ENCODE results near the gene WDR27.

The WDR27 gene

DNA sequence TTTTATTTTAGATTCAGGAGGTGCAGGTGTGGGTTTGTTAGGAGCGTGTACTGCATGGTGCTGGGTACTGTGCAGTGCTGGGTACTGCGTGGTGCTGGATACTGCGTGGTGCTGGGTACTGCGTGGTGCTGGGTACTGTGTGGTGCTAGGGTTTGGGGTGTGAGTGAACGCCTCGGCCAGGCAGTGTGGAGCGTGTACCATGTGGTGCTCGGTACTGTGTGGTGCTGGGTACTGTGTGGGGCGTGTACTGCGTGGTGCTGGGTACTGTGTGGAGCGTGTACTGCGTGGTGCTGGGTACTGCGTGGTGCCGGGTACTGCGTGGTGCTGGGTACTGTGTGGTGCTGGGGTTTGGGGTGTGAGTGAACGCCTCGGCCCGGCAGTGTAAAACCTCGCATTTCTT lies 62.9 kb downstream of the WDR27 start:
- H3K9me2 ChIP-seq (ENCODE audit: low read depth, low read length) = no peaks in the 10 kb centered on the region
- H3K79me2 ChIP-seq (ENCODE audit: insufficient read depth, low read length) = no peaks in the 10 kb centered on the region
- H3F3A ChIP-seq (ENCODE audit: insufficient read depth, low read length) = no peaks in the 10 kb centered on the region

DNA sequence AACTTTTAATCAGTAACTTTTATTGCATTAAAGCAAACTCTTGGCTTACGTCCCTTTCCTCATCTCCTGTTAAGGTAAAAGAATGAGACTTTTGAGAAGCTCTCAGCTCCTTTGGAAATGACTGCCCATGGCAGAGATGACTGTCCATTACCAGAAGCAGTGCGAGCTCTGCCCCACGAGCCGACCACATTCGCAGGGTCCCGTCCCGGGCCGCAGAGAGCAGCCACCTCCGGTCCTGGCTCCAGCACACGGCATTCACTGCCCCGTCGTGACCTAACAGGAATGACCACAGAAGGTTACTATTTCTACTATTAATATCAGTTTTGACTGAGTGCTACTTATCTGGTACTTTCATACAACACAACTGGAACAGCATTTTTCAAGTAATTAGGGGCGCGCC lies 63.4 kb downstream of the WDR27 start:
- no peak overlapping the region for H3K4me2 ChIP-seq (ENCODE audit: low read length)

More for the DNA sequence above, 62.9 kb downstream of the WDR27 start:
- Histone ChIP-seq H3K4me2 (ENCODE audit: low read length) (no peak overlapping the region), H4K20me1 (ENCODE audit: insufficient read depth, low read length) (no peaks in the 10 kb centered on the region), H3K9ac (ENCODE audit: low read length) (no peak overlapping the region), H3K4me1 (ENCODE audit: insufficient read depth, low read length, severe bottlenecking) (no peaks in the 10 kb centered on the region), H3K36me3 (ENCODE audit: insufficient read depth, low read length) (peaks cover 14% of the 10 kb centered on the region), H3K9me3 (ENCODE audit: low read length) (no peaks in the 10 kb centered on the region), H3K27ac (ENCODE audit: low read depth, low read length, poor library complexity, severe bottlenecking) (no peak overlapping the region), H3K4me3 (ENCODE audit: low read depth, low read length, poor library complexity, severe bottlenecking) (no peak overlapping the region), H3K27me3 (ENCODE audit: insufficient read depth, low read length) (no peaks in the 10 kb centered on the region), H2AFZ (ENCODE audit: low read length) (no peak overlapping the region)
- no peak for TF ChIP-seq EZH2 (IDR thresholded peaks at IDR 0.05; ENCODE audit: borderline replicate concordance, low read length)
- TF ChIP-seq, protein P1, sequence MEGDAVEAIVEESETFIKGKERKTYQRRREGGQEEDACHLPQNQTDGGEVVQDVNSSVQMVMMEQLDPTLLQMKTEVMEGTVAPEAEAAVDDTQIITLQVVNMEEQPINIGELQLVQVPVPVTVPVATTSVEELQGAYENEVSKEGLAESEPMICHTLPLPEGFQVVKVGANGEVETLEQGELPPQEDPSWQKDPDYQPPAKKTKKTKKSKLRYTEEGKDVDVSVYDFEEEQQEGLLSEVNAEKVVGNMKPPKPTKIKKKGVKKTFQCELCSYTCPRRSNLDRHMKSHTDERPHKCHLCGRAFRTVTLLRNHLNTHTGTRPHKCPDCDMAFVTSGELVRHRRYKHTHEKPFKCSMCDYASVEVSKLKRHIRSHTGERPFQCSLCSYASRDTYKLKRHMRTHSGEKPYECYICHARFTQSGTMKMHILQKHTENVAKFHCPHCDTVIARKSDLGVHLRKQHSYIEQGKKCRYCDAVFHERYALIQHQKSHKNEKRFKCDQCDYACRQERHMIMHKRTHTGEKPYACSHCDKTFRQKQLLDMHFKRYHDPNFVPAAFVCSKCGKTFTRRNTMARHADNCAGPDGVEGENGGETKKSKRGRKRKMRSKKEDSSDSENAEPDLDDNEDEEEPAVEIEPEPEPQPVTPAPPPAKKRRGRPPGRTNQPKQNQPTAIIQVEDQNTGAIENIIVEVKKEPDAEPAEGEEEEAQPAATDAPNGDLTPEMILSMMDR (IDR thresholded peaks at IDR 0.05; ENCODE audit: low read length) = no peak

DNA sequence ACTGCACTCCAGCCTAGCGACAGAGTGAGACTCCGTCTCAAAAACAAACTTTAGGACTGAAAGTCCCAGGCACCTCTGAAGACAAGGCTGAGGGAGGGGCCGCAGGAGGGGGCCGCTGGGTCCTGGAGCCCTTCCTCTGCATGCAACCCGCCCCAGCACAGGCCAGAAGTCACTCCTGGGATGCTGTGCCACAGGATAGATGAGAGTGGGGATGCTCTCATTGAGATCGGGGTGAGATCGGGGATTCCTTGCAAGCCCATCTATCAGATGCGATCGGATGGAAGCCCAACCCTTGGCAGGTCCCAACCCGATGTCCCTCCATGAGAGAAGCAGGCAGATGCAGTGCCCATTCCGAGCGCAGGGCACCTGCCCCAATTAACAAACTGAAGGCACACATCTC lies 66.5 kb downstream of the WDR27 start:
- H3F3A ChIP-seq (ENCODE audit: insufficient read depth, low read length) = no peaks in the 10 kb centered on the region
- no peak overlapping the region for H3K9ac ChIP-seq (ENCODE audit: low read length)
- H3K9me3 ChIP-seq (ENCODE audit: low read length) = no peaks in the 10 kb centered on the region
- no peak for TF ChIP-seq EZH2 (IDR thresholded peaks at IDR 0.05; ENCODE audit: borderline replicate concordance, low read length)
- TF ChIP-seq, protein P1 (IDR thresholded peaks at IDR 0.05; ENCODE audit: low read length) = no peak
- H4K20me1 ChIP-seq (ENCODE audit: insufficient read depth, low read length) = no peaks in the 10 kb centered on the region
- no peaks in the 10 kb centered on the region for H3K4me1 ChIP-seq (ENCODE audit: insufficient read depth, low read length, severe bottlenecking)
- H3K36me3 ChIP-seq (ENCODE audit: insufficient read depth, low read length) = peaks cover 30% of the 10 kb centered on the region
- H3K9me2 ChIP-seq (ENCODE audit: low read depth, low read length) = no peaks in the 10 kb centered on the region
- H2AFZ ChIP-seq (ENCODE audit: low read length) = no peak overlapping the region
- H3K79me2 ChIP-seq (ENCODE audit: insufficient read depth, low read length) = no peaks in the 10 kb centered on the region
- no peak overlapping the region for H3K4me2 ChIP-seq (ENCODE audit: low read length)
- H3K27me3 ChIP-seq (ENCODE audit: insufficient read depth, low read length) = no peaks in the 10 kb centered on the region
- no peak overlapping the region for H3K4me3 ChIP-seq (ENCODE audit: low read depth, low read length, poor library complexity, severe bottlenecking)
- H3K27ac ChIP-seq (ENCODE audit: low read depth, low read length, poor library complexity, severe bottlenecking) = no peak overlapping the region

More for the DNA sequence above, 63.4 kb downstream of the WDR27 start:
- Histone ChIP-seq H2AFZ (ENCODE audit: low read length) (no peak overlapping the region), H3K36me3 (ENCODE audit: insufficient read depth, low read length) (peaks cover 20% of the 10 kb centered on the region), H3K27ac (ENCODE audit: low read depth, low read length, poor library complexity, severe bottlenecking) (no peak overlapping the region), H3K9me2 (ENCODE audit: low read depth, low read length) (no peaks in the 10 kb centered on the region), H3K79me2 (ENCODE audit: insufficient read depth, low read length) (no peaks in the 10 kb centered on the region), H4K20me1 (ENCODE audit: insufficient read depth, low read length) (no peaks in the 10 kb centered on the region), H3K4me1 (ENCODE audit: insufficient read depth, low read length, severe bottlenecking) (no peaks in the 10 kb centered on the region), H3K27me3 (ENCODE audit: insufficient read depth, low read length) (no peaks in the 10 kb centered on the region), H3F3A (ENCODE audit: insufficient read depth, low read length) (no peaks in the 10 kb centered on the region), H3K9me3 (ENCODE audit: low read length) (no peaks in the 10 kb centered on the region), H3K4me3 (ENCODE audit: low read depth, low read length, poor library complexity, severe bottlenecking) (no peak overlapping the region), H3K9ac (ENCODE audit: low read length) (no peak overlapping the region)
- TF ChIP-seq, protein P1 (IDR thresholded peaks at IDR 0.05; ENCODE audit: low read length) = no peak
- no peak for TF ChIP-seq EZH2 (IDR thresholded peaks at IDR 0.05; ENCODE audit: borderline replicate concordance, low read length)
